Thyroid gland (tissue), 4 donors: ENCODE measurements around the gene CLN3. TPM values are rescaled to one million over a fixed set of nuclear protein-coding genes. Genes with fewer than 3 reads are reported as not detected.

Experiments
- DNase-seq, 2 donors: peaks; one replicate each; pipeline ENCODE4 v3.0.0-alpha.2; 2019
- H3K27ac ChIP-seq, 3 donors: fragments of 200-600 bp; sonication (generic); 1 replicate in 2 of 3; 2 replicates in 1 of 3; pipeline ENCODE4 v1.5.1; 2016 to 2019; ENCODE audit warnings: mild to moderate bottlenecking in 1 of 3, moderate library complexity in 1 of 3
- H3K27me3 ChIP-seq: fragments of 200-600 bp; sonication (generic); one replicate; pipeline ENCODE4 v1.5.1; 2019
- H3K36me3 ChIP-seq, 2 donors: fragments of 200-600 bp; sonication (generic); one replicate each; pipeline ENCODE4 v1.5.1; 2016 to 2019
- H3K4me1 ChIP-seq, 2 donors: fragments of 200-600 bp; sonication (generic); one replicate each; pipeline ENCODE4 v1.5.1; 2017 to 2019
- H3K4me3 ChIP-seq, 3 donors: fragments of 200-600 bp; sonication (generic); replicated peaks in 1 of 3; 1 replicate in 2 of 3; 2 replicates in 1 of 3; pipeline ENCODE4 v1.5.1; 2016; ENCODE audit warnings: mild to moderate bottlenecking in 1 of 3
- H3K9me3 ChIP-seq: fragments of 200-600 bp; sonication (generic); one replicate; pipeline ENCODE4 v1.5.1; 2017
- CTCF ChIP-seq, 6 experiments: fragments of 200-600 bp in 3 of 6; fragments of 450-650 bp in 3 of 6; sonication (generic) in 3 of 6; IDR thresholded peaks; one replicate each; pipeline ENCODE4 v1.5.1; 2016 to 2019; ENCODE audit warnings: antibody characterized with exemption in 6 of 6, mild to moderate bottlenecking in 2 of 6, inconsistent platforms in 1 of 6, moderate library complexity in 1 of 6
- POLR2A ChIP-seq, 2 donors: fragments of 450-650 bp; IDR thresholded peaks; one replicate each; pipeline ENCODE4 v1.6.1; 2017; ENCODE audit warnings: antibody characterized with exemption in 2 of 2, mild to moderate bottlenecking in 2 of 2, moderate library complexity in 1 of 2
- WGBS, 2 donors: methylation state at CpG; one replicate each; pipeline ENCODE4 v1.1.5; 2017; 5-methylcytosine and 5-hydroxymethylcytosine counted together
- intact Hi-C: fragments of 100-400 bp; cut with DNase I; formaldehyde crosslinking; loops from one replicate; pipeline ENCODE4 v1.15.1; 2023
- total RNA-seq, 4 donors: library from RNA; depleted of rRNA; stranded (reverse); fragments of >200 nt; gene quantifications; one replicate each; pipeline ENCODE4 v1.2.3, GENCODE V29; 2016

The CLN3 gene
- total RNA-seq, 4 donors from 2014 or later = 32.5 to 80.9 (median 50.3) TPM

- DNase-seq = peak in 1 of 2 donors; percentile 38
- no peaks in the 10 kb centered on the region for H3K9me3 ChIP-seq
- peaks cover 43 to 71% of the 10 kb centered on the region in 2 donors for H3K4me1 ChIP-seq
- peak overlapping the region; percentile 73 to 80 (median 78) for H3K27ac ChIP-seq
- TF ChIP-seq CTCF (IDR thresholded peaks at IDR 0.05) (no peak), POLR2A (IDR thresholded peaks at IDR 0.05) (no peak)
- 75 to 87% methylated on average over 5 to 6 of the region's 6 CpGs for whole genome bisulfite sequencing, 2 donors
- no peaks in the 10 kb centered on the region for H3K36me3 ChIP-seq
- intact Hi-C loops = no loop called here
- no peaks in the 10 kb centered on the region for H3K27me3 ChIP-seq
- no peak overlapping the region for H3K4me3 ChIP-seq
These were observed 32.9 kb upstream of the CLN3 start for GRCh38 chr16:28524681-28525171.

- intact Hi-C loops = no loop called here
- DNase-seq = no peak
- TF ChIP-seq CTCF (IDR thresholded peaks at IDR 0.05) (no peak), POLR2A (IDR thresholded peaks at IDR 0.05) (no peak)
- Histone ChIP-seq H3K27ac (peak overlapping the region; percentile 78 to 83 (median 80)), H3K27me3 (no peaks in the 10 kb centered on the region), H3K9me3 (no peaks in the 10 kb centered on the region), H3K4me3 (no peak overlapping the region), H3K4me1 (peaks cover 34 to 60% of the 10 kb centered on the region in 2 donors), H3K36me3 (no peaks in the 10 kb centered on the region)
- WGBS, 2 donors = 84 to 87% methylated on average over 11 of the region's 11 CpGs
These were observed 30.9 kb upstream of the CLN3 start for GRCh38 chr16:28522792-28523191.

- Histone ChIP-seq H3K9me3 (no peaks in the 10 kb centered on the region), H3K36me3 (no peaks in the 10 kb centered on the region), H3K4me3 (no peak overlapping the region), H3K4me1 (peaks cover 31 to 52% of the 10 kb centered on the region in 2 donors), H3K27me3 (no peaks in the 10 kb centered on the region), H3K27ac (peak overlapping the region in 2 of 3 donors; percentile 20 to 22)
- DNase-seq = peak; percentile 59 to 66
- TF ChIP-seq POLR2A (IDR thresholded peaks at IDR 0.05) (no peak), CTCF (IDR thresholded peaks at IDR 0.05) (no peak)
- intact Hi-C loops = no loop called here
- 62 to 66% methylated on average over 6 of the region's 6 CpGs for WGBS, 2 donors
These were observed 29.6 kb upstream of the CLN3 start for GRCh38 chr16:28521436-28521835.

GRCh38 chr16:28520672-28521071 lies 28.8 kb upstream of the CLN3 start:
- no peak for DNase-seq
- intact Hi-C loops = no loop called here
- Histone ChIP-seq H3K36me3 (no peaks in the 10 kb centered on the region), H3K4me1 (peaks cover 23 to 44% of the 10 kb centered on the region in 2 donors), H3K27ac (no peak overlapping the region), H3K27me3 (no peaks in the 10 kb centered on the region), H3K9me3 (no peaks in the 10 kb centered on the region), H3K4me3 (no peak overlapping the region)
- 81 to 91% methylated on average over 7 of the region's 7 CpGs for WGBS, 2 donors
- TF ChIP-seq CTCF (IDR thresholded peaks at IDR 0.05) (no peak), POLR2A (IDR thresholded peaks at IDR 0.05) (no peak)

- WGBS, 2 donors = 94 to 95% methylated on average over 3 to 7 of the region's 7 CpGs
- DNase-seq = no peak
- Histone ChIP-seq H3K27me3 (no peaks in the 10 kb centered on the region), H3K4me3 (no peak overlapping the region), H3K4me1 (no peaks in the 10 kb centered on the region), H3K27ac (no peak overlapping the region), H3K9me3 (no peaks in the 10 kb centered on the region), H3K36me3 (no peaks in the 10 kb centered on the region)
- intact Hi-C loops = no loop called here
- TF ChIP-seq POLR2A (IDR thresholded peaks at IDR 0.05) (no peak), CTCF (IDR thresholded peaks at IDR 0.05) (no peak)
These were observed 22.4 kb upstream of the CLN3 start for GRCh38 chr16:28514246-28514645.
